HG02884 (cell line): ENCODE measurements around the gene LY9.
"Not testable (repeated sequence)": the region's sequence is repeated elsewhere in the genome, so short reads cannot be mapped to it uniquely, and the experiment has no call there.

Experiments used
- ATAC-seq: cut with Tn5 transposase; IDR thresholded peaks from one replicate; pipeline ENCODE4 v1.9.1; 2021; ENCODE audit warnings: mild to moderate bottlenecking, moderate library complexity; ENCODE audit not compliant: unreplicated experiment

Gene LY9

DNA sequence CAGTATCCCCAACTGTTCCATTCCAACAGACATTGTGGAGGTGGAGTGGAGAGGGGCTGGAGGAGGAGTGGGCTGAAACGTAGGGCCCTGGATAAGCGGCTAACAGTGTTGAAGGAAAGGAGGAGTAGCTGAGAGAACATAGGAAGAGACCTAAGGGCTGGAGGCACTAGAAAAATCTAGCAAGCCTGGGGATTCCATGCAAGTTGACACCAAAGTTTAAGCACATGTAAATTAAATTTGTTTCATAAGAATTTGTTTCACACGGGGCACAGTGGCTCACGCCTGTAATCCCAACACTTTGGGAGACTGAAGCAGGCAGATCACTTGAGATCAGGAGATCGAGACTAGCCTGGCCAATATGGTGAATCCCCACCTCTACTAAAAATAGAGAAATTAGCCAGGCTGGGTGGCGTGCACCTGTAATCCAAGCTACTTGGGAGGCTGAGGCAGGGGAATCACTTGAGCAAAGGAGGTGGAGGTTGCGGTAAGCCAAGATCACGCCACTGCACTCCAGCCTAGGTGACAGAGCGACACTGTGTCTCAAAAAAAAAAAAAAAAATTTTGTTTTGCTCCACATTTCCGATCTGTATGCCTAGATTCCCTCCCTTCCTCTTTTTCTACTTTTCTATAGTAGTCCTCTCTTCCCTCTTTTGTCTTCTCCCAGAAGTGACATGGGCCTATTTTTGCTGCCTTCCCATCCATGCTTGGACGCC is 67.2 kb downstream of the LY9 start:
- no peak for ATAC-seq

DNA sequence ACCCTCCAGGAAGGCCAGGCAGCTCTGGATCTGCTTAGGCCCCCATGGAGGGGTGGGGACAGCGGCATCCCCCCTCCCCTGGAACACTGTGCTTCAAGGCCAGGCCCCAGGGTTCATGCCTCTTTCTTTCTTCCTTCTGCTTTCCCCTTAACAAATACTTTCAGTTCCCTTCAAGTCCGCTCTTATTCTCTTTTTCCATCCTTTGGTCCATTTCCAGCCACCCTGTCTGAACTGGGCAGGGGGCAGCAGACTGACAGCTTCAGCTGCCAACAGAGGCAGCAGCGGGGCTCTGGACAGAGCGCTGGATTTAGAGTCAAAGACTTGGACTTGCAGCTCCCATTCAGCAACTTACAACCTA is 67.8 kb downstream of the LY9 start:
- ATAC-seq: no peak

DNA sequence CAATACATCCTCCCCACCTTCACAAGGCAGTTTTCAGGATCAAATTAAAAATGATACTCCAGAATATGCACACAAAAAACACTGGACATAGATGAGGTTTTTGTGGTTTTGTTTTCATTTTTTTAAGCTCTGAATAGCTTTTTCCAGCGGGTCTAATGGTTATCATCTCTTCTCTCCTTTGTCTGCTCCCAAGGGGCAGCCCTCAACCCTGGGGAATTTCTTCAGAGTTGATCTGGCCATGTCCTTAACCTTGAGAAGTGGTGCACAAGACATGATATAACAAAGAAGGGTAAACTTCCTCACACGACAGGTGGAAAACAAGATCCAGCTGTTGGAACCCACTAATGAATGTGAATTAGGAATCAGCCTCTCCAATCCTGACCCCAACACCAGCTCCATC is 68.2 kb downstream of the LY9 start:
- no peak for ATAC-seq

DNA sequence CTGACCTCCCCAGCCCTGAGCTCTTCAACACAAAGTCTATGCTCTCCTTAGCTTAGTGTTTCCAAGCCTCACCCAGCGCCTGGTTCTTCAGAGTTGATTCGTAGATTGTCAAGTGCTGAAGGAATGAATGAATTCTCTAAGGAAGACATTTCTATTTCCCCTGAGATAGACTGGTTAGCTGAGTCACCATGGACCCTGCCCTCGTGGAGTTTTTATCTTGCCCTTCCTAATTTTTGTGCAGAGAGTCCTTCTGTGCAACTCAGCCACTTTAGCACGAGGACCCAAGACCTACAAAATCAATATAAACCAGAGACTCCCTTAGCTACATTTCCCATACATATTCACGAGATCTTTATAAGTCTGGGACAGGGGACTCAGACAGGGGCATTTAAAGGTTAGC is 69.4 kb downstream of the LY9 start:
- no peak for ATAC-seq

DNA sequence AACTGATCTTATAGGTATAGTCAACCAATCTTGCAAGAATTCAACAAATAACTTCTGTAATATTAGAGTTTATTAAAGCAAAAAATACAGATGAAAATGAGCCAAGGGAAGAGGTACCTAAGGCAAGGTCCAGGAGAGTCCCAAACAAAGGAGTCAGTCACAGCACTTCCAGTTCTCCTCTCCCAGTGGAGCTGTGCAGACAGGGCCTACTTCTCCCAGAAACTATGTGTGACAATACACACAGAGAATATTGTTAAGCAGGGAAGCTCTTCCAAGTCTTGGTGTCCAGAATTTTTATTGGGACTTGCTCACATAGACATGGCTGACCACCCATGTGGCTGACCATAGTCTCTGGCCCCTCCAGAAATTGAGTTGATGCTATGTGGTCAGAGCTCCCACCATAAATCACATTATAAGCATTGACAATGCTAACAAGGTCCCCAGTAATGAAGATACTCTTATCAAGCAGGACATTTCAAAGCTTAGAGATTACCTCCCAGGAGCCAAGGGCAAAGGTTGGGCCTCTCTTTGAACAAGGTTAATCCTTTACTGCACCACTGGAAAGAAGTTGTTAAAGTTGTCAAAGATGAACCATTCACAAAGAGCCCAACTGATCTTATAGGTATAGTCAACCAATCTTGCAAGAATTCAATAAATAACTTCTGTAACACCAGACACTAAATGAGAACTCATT is 70.2 kb downstream of the LY9 start:
- ATAC-seq: no peak

DNA sequence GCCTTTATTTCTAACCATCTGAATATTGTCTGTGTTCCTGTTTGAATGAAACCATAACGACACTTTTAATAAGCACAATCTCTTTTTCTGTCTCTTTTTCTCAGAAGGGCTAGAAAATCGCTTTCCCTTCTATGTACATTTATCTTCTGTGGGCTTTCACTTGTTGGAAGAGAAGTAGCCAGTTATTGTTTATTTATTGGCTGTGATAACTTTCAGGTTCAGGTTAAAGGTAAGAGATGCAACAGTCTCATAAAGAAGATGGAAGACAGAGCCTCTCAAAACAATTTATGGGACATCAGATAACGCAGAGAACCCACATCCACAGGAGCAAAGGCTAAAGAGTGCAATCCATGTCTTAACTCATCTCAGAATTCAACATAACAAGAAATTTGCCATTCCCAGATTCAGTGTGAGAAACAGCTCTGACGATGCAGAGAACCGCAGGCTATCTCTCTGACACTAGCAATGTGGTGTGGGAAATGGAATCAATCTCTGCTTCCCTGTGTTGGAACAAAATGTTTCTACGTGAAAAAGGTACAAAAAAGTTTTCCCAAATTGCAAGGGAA is 70.8 kb downstream of the LY9 start:
- no peak for ATAC-seq

DNA sequence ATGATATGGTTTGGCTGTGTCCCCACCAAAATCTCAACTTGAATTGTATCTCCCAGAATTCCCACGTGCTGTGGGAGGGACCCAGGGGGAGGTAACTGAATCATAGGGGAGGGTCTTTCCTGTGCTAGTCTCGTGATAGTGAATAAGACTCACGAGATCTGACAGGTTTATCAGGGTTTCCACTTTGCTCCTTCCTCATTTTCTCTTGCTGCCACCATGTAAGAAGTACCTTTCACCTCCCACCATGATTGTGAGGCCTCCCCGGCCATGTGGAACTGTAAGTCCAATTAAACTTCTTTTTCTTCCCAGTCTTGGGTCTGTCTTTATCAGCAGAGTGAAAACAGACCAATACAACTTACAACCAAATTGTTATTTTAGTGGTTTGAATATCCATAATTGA is 71.7 kb downstream of the LY9 start:
- ATAC-seq: not testable (repeated sequence)

DNA sequence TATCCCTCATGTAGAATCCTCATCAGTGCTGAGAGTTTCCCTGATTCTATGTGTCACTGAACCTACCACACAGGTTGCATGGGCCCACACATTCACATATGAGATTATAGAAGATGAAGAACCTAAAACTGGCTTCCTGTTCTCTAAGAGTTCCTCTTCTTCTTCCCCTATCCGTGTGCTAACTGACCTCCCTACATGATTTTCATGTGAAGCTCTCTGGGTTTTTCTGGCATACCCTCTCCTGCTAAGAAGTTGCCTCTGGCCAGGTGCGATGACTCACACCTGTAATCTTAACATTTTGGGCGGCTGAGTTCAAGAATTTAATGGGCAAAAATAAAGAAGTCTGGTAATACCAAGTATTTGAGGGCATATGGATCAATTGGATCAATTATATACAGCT is 72.2 kb downstream of the LY9 start:
- no peak for ATAC-seq

DNA sequence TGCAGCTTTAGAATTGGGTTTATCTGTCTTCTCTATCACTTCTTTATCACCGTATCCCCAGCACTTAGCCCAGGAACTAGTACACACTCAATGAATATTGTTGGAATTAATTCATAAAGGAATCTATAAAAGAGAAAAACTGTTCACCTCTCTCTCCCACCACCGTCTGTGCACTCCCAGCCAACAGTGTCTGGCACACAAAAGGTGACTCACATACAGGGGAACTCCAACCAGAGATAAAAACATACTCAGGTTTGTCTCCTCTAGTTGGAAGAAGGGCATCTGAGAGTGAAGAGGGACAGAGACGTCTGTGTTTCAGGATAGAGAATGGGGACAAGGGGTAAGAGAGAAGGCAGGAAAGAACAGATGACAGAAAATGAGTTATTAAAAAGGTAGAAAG is 79.0 kb downstream of the LY9 start:
- ATAC-seq: no peak

DNA sequence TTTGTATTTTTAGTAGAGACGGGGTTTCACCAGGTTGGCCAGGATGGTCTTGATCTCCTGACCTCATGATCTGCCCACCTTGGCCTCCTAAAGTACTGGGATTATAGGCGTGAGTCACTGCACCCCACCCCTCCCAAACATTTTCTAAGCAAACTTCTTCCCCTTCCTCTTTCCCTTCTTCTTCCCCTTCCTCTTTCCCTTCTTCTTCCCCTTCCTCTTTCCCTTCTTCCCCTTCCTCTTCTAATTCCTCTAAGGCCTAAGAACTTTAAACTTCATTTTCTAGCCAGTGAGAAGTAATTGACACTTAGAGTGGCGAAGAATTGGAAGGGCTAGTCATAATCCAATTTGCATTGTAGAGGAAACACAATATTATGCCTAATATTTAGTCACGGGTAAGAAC is 79.6 kb downstream of the LY9 start:
- ATAC-seq: not testable (repeated sequence)

DNA sequence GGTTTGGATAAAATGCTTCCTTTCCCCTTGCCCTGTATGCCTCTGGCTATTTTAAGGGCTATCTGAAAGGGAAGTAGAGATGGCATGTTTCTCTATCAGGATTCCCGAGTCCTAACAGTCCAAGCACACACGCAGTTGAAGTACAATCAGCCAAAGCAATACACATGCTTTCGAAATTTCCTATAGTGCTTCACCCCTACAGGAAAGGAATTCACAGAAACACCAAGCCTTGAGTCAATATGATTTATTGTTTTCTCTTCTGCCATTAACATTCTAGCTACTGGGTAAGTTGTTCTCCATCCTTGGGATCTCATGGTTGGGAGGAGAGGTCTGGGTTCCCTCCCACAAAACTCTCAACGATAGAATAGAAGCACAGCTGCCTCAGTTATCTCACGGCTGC is 80.3 kb downstream of the LY9 start:
- no peak for ATAC-seq

DNA sequence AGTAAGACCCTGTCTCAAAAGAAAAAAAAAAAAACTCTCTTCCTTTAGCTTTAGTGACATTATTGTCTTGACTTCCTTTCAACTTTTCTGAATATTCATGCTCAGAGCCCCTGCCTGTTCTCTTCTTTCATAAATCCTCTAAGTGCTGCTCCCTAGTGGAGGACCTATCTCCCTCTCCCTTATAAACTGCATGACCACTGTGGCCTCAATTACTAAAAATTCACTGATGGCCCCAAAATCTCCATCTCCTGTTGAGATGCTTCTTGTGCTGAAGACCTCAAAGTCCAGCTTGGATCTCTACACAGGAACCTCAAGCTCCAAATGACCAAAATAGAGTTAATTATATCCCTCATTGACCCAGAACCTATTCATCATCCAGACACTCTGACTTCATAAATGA is 81.2 kb downstream of the LY9 start:
- no peak for ATAC-seq
